GM18498 (cell line): Measurements from ENCODE around the gene UBE2K.
A peak's percentile ranks its signal among the peaks of the same experiment; 100 is the strongest.
"Not testable (repeated sequence)": the region's sequence is repeated elsewhere in the genome, so short reads cannot be mapped to it uniquely, and the experiment has no call there.

Source experiments
- ATAC-seq: cut with Tn5 transposase; IDR thresholded peaks from one replicate; pipeline ENCODE4 v1.9.1; 2021; ENCODE audit warnings: mild to moderate bottlenecking, moderate library complexity; ENCODE audit not compliant: unreplicated experiment

UBE2K gene

GRCh38 chr4:39687014-39687413 lies 10.9 kb upstream of the UBE2K start:
- no peak for ATAC-seq

- ATAC-seq, result no peak
These were observed 8.0 kb upstream of the UBE2K start for GRCh38 chr4:39689970-39690369.

- ATAC-seq, result peak; percentile 33
These were observed 581 bp downstream of the UBE2K start for GRCh38 chr4:39698424-39699009.

- no peak for ATAC-seq
These were observed 1.9 kb downstream of the UBE2K start for GRCh38 chr4:39699687-39700409.

GRCh38 chr4:39700554-39700953 lies 2.6 kb downstream of the UBE2K start:
- ATAC-seq, result no peak

- ATAC-seq, result no peak
These were observed 4.8 kb downstream of the UBE2K start for GRCh38 chr4:39702716-39703115.

GRCh38 chr4:39704789-39705188 lies 6.9 kb downstream of the UBE2K start:
- not testable (repeated sequence) for ATAC-seq

- no peak for ATAC-seq
These were observed 8.4 kb downstream of the UBE2K start for GRCh38 chr4:39706334-39706733.

- ATAC-seq, result no peak
These were observed 9.0 kb downstream of the UBE2K start for GRCh38 chr4:39706741-39707511.

- ATAC-seq, result no peak
These were observed 12.4 kb downstream of the UBE2K start for GRCh38 chr4:39710098-39710896.

GRCh38 chr4:39712819-39713607 lies 15.1 kb downstream of the UBE2K start:
- no peak for ATAC-seq

- ATAC-seq, result peak; percentile 49
These were observed 15.8 kb downstream of the UBE2K start for GRCh38 chr4:39713691-39714090.

- no peak for ATAC-seq
These were observed 16.2 kb downstream of the UBE2K start for GRCh38 chr4:39714166-39714565.

GRCh38 chr4:39715788-39716187 lies 17.9 kb downstream of the UBE2K start:
- no peak for ATAC-seq

GRCh38 chr4:39716356-39716755 lies 18.4 kb downstream of the UBE2K start:
- ATAC-seq, result no peak

- not testable (repeated sequence) for ATAC-seq
These were observed 19.8 kb downstream of the UBE2K start for GRCh38 chr4:39717743-39718142.

GRCh38 chr4:39718366-39719323 lies 20.7 kb downstream of the UBE2K start:
- no peak for ATAC-seq

GRCh38 chr4:39719804-39720580 lies 22.1 kb downstream of the UBE2K start:
- no peak for ATAC-seq
